HG03571 (cell line): ENCODE results near the gene CSGALNACT2.
"Not testable (repeated sequence)": the region's sequence is repeated elsewhere in the genome, so short reads cannot be mapped to it uniquely, and the experiment has no call there.

ENCODE experiments used
- ATAC-seq: cut with Tn5 transposase; IDR thresholded peaks from one replicate; pipeline ENCODE4 v1.9.1; 2021; ENCODE audit not compliant: unreplicated experiment

CSGALNACT2 gene

DNA sequence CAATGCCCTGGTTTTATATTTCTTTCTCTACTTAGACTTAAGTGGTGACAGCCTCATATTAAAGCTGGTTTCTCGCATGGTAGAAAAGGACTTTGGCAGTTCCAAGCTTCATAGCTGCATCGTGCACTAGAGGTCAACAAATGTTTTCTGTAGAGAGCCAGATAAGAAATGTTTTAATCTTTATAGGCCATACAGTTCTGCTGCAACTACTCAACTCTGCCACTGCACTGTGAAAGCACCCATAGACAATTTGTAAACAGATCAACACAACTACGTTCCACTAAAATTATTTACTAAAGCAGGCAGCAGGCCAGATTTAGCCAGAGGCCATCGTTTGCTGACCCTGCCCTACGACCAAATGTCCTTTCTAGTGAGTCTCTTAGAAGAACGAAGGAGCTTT, 36.7 kb downstream of the CSGALNACT2 start:
- ATAC-seq: no peak

DNA sequence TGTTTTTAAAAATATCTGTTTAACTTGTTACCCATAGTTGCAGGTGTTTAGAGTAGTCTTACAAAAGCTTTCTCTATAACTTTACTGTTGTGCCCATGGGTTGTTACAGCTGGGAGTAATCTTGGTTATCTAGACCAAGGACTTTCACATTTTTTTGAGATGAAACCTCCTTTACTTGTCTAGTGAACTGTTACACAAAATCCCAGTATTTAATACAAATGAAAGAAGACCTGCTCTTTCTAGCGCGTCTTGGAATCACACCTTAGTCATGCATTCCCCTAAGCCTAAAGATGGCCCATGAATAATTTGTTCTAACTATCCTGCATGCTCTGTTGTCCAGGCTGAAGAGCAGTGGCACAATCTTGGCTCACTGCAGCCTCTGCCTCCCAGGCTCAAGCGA, 38.0 kb downstream of the CSGALNACT2 start:
- no peak for ATAC-seq

DNA sequence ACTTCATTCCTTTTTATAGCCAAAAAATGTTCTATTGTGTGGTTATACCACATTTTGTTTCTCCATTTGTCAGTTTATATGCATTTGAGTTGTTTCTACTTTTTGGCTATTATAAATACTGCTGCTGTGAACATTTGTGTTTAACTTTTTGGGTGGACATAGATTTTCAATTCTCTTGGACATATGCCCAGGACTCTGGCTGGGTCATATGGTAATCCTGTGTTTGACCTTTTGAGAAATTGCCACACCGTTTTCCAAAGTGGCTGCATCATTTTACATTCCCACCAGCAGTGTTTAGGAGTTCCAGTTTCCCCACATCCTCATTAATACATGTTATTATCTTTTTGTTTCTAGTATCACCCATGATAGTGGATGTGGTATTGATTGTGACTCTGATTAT, 39.4 kb downstream of the CSGALNACT2 start:
- ATAC-seq: no peak

DNA sequence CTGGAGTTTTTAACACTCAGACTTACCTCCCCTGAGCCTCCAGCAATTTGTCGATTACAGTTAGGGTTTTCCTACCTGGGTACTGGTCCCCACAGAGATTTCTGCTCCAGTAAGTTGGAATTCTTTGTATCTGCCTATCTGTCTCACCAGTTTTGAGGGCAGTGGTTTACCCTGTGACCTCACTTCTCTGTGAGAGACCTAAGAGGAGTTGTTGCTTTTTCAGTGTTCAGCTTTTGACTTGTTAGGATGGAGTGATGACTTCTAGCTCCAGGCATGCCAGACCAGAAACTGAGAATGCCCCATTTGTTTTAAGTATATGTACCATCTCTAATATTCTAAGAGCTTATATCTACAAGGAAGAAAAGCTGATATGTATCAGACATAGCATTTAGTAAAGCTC, 42.9 kb downstream of the CSGALNACT2 start:
- no peak for ATAC-seq

DNA sequence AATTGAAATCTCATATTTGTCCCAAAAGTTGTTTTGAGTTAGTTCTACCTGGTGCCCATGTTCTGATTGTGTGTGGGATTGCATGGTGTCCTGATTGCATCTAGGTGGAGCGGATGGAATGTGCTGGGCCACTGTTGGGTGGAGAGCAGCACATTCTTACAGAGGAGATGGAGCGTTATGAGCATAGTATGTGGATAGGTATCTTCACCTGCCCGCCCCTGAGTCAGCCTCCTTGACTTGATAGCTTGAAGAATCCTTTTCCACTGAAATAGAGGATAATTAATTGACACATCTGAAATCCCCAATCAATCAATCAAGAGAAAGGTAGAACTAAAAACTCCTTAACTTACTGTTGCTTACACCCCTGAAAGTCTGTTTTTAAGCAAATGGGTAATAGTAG, 45.5 kb downstream of the CSGALNACT2 start:
- ATAC-seq: not testable (repeated sequence)

DNA sequence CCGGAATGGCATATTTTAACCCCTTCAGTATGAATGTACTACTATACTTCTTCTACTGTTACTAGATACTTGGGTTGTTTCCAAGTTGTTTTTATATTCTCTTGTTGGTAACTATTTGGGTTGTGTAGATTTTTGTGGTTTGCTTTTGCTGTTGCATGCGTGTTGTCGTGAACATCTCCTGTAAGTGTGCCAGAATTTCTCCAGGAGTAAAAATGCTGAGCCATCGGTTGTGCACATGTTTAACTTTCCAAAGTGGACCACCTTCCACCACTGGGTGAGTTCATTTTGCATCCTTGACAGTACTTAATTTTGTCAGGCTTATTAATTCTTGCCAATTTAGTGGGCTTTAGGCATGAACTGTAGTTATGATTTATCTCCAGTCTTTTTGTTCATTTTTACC, 47.9 kb downstream of the CSGALNACT2 start:
- no peak for ATAC-seq

DNA sequence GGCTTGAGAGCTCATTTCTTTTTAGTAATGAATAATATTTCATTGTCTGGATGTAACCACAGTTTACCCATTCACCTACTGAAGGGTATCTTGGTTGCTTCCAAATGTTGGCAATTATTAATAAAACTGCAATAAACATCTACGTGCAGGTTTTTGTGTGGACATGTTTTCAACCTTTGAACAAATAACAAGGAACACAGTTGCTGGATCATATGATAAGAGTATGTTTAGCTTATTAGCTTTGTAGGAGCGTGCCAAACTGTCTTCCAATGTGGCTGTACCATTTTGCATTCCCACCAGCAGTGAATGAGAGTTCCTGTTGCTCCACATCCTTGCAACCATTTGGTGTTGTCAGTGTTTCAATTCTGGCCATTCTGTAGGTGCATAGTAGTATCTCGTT, 49.0 kb downstream of the CSGALNACT2 start:
- no peak for ATAC-seq

DNA sequence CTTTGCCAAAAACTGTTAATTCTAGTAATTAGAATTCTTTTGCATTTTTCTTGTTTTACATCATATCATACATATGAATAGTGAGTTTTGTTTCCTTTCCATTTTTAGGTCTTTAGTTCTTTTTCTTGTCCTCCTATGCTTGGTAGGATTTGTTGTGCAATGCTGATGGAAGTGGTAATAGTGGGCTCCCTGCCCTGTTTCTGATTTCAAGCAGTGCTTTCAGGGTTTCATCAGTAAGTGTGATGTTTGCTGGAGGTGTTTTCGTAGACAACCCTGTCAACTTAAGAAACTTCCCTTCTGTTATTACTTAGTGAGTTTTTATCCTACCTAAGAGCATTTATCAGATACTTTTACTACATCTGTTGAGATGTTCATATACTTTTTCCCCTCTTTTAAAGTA, 50.5 kb downstream of the CSGALNACT2 start:
- ATAC-seq: no peak

DNA sequence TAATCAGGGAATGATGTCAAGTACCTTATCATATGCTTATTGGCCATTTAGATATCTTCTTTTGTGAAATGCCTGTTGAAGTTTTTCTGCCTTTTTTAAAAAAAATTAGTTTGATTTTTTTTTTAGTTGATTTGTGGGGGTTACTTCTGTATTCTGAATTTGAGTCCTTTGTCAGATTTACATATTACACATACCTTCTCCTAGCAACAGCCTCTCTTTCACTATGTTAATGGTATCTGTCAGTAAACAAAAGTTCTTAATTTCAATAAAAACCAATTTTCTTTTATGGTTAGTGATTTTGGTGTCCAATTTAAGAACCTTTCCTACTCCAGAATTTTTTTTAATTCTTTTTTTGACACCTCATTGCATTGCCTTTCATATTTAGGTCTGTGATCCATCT, 52.0 kb downstream of the CSGALNACT2 start:
- no peak for ATAC-seq

DNA sequence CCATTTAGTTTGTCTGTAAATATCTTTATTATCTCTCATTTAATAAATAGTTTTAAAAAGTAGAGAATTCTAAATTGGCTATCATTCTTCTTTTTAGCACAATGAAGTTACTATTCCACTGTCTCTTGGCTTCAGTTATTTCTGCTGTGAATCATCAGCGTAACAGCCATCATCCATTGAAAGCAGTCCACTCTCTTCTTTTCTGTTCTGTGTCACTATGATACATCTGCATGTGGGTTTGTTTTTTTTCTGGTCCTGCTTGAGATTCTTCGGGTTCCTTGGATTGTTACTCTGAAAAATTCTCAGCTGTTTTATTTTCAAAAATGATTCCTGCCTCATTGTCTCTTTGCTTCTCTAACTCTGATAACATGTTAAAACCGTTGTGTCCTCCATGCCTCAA, 52.5 kb downstream of the CSGALNACT2 start:
- ATAC-seq: no peak

DNA sequence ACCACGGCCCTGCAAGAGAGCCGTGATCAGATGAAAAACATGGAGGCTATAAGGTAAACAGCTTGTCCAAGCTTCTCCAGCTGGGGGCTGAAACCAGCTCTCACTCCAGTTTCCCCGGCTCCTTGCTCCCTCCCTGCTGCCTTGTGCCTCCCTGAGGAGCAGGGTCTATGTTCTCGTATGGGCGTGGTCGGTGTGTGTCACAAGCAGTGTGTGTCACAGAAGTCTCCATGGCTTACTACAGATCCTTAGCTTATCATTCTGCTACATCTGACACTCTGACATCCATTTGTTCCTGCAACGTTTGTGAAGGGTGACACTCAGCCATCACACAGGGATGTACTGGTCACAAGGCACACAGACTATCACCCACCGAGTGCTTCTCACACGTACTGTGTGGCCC, 54.6 kb downstream of the CSGALNACT2 start:
- ATAC-seq: no peak

DNA sequence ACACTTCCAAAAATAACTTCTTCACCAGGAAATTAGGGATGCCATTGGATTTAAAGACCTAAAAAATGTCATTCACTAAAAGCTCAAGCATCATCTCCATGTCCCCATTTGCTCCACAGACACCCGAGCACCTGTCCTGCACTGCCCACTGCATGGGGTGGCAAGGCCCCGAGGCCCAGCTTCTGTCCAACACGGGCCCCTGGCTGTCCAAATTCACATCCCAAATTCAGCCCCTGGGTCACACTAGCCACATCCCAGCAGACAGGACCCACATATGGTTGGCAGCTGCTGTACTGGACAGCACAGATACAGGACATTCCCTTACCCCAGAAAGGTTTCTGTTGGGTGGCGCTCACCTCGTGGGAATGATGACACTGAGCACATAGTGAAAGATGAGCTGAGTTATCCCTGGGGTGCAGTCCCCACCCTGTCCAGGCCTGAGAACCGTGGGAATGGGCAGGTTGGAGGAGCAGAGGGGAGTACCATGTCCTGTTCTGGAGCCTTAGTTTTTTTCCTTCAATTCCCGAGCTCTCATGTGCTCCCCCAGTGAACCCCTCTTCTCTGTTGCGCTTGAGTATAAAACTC, 55.3 kb downstream of the CSGALNACT2 start:
- no peak for ATAC-seq

DNA sequence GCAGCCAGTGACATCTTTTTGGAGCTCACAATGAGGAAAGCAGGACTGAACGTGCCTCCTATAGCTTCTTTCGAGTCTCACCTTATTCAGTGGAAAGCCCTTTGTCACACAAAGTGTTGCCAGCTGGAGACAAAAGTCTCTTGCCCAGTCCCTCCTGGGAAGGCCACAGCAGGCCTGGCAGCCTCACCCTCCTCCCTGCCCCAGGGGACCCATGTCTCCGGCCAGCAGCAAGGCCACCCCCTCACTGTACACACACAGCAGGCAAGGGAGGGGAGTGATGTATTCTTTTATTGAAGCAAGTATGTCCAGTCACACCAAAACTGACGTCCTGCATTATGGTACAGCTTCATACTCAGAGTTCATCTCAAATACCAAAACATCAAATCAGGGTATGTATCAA, 56.0 kb downstream of the CSGALNACT2 start:
- ATAC-seq: no peak

DNA sequence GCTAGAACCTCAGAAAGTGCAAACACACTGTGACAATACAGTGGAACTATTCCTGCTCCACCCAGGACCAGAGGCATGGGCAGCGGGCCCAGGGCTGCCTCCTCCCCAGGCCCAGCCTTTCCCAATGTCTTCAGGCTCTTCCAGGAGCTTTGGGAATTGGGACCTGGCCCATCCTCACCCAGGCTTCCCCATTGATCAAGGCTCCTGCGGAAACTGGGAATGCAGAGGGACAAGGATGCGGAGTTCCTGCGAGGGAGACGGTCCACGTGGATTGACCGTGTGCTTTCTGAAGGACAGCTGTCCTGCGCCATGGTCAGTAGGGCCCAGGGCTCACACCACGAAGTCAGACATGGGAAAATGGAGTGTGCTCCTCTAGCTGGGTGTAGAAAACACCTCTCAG, 56.6 kb downstream of the CSGALNACT2 start:
- ATAC-seq: no peak

DNA sequence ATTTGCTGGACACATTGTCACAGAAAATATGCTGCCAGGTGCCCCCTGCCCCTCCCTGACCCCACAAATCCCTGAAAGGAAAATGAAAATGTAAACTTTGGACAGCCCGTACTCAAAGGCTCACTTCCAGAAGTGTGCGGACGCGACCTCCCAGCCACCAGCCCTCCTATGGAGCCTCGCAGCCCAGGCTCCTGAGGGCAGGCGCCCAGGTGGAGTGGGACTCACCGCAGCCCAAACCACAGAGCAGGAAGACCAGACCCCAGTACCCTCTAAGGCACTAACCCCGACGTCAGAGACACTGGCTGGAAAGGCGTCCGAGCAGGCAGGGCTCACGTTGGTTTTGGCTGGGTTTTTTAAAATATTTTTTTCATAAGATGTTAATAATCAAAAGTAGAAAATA, 57.3 kb downstream of the CSGALNACT2 start:
- ATAC-seq: no peak

DNA sequence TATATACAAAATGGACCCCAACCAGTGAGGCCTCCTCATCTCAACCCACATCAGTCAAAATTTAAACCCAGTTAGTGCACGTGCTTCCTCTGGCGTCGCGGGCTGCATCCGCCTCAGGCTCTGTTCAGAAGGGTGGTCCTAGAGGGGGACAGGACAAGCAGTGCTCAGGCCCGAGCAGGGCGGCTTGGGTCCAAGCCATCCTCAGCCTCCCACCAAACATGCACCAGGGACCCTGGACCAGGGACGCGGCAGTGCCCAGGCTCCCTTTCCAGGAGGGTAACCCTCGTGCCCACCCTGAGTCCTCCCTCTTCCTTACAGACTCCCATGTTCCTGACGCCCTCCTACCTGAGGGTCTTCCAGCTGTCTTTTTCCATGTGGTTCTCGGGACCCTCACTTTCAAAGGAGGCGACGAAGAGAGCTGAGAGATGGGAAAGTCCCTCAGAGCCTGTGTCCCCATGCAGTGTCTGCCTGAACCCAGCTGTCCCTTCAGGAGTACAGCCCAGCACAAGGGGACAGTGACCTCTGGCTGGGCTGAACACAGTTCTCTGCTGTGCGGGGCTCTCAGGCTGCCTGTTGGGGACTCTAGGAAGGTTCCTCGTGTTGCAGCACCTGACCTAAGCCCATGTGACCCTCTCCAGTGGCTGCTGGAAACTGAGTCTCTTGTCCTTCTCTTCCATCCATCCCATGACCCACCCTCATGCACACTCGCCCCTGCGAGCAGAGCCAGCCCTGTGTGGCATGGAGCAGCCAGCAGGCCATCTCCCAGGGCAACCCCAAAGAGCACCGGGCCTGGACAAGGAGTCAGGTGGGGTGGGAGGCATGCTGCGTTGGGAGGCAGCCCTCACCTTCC, 58.1 kb downstream of the CSGALNACT2 start:
- no peak for ATAC-seq

DNA sequence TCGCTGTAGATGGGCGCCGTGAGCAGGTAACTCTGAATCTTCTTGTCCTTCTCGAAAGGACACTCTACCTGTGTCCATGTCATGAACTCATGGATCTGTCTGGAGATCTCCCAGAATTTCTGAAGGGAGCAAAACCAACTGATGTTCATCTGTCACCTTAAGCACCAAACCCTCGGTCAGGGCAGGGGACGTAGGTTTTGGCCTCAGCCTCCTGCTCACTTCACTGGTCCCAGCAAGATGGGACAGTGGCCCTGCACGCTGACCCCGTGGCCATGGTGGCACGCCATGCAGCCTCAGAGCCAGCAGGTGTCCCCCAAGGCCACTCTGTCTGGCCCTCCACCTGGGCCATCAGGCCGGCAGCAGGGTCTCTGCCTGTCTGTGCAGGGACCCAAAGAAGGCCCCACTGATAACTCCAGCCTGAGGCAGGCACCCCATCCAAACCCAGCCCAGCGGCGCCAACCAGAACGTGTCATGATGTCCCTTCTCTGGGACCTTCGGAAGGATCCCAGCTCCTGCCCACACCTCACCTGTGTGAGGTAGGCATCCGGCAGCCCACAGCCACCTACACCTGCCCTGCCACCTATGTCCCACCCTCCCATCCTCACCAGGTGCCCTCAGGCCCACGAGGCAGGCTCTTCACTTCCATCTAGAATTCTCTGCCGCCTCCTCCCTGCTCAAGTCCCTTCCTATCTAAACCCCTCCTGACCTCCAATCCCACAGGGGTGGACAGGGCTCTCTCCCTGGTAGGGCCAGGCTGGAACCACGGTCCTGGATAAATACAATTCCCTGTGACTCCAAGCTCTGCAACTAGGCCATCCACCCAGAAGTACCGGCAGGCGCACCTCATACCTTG, 59.0 kb downstream of the CSGALNACT2 start:
- ATAC-seq: no peak

DNA sequence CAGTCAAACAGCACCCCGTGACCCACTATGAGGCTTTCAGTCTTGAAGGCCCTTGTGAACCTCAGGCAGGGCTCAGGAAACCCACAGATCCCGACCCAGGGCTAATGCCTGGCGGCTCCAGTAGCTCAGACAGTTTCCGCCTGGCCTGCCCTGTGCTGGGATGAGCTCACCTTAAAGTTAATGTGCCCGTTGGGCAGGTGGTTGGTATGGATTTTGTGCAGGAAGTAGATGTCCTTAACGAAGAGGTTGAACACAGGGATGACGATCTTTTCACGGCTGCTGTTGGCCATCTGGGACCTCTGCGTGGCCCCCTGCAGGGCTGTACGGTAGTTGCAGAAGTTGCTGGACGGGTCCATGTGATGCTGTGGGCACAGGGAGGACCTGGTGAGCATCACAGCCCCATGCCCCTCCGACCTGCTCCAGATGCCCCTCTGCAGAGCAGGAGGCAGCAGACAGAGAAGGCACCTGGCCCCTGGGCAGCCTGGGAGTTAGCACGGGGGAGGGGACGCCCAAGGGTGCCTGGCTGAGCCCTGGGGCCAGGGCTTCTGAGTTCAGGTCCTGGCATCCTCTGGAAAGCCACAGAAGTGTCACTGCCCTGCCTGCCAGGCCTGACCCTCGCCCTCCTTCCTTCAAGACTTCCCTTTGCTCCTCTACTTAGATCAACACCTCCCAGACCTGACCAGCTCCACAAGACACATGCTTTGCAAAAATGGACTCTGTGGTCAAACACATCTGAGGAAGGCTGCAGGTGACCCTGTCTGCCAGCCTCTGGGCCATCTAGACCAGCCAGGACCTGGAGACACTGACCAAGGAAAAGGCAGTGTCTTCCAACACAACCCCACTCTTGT, 59.8 kb downstream of the CSGALNACT2 start:
- no peak for ATAC-seq

DNA sequence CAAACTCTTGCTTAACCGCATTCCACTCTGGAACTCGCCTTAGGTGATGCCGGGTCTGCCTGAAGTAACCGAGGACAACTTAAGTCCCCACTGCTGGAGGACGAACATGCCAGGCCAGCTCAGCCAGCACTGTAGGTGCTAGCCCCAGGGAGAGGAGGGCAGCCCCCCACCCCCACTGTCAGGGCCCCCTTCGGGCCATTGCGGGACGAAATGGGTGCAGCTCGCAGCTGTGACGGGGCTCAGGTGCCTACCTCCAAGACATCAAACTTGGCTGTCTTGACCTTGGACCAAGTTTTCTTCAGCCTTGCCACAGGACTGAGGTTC, 60.4 kb downstream of the CSGALNACT2 start:
- ATAC-seq: no peak

DNA sequence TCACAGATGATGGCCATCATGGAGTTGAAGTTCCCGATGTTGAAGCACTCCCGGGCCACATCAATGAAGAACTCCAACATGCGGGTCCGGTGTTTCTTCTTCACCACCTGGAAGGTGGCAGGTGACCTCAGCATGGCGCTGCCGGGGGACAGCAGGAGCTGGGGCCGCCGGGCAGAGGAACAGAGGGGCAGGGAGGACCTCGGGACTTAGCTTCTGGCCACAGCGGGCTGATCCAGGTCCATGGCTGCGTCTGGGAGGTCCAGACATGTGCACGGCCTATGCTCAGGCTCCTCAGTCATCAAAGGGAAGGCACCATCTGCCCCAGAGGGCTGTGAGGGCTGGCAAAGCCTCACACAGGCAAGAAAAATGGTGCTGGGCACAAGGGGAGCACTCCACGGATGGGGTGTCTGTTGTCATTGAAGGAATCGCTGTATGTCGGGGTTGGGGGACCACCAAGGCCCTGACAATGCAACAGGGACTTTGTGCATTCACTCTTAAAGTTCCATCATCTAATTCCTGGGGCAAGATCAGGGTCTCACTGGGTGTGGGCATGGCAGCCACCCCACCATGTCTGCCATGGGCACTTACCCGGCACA, 60.9 kb downstream of the CSGALNACT2 start:
- ATAC-seq: no peak
